GM23338 (cell line): ENCODE measurements around the gene SLC28A1. TPM values are rescaled to one million over a fixed set of nuclear protein-coding genes. Genes with fewer than 3 reads are reported as not detected.

ENCODE experiments used
- EZH2 ChIP-seq: fragments of 200-600 bp; sonication (generic); IDR thresholded peaks from one replicate; pipeline ENCODE4 v1.8.0; 2017; ENCODE audit warnings: antibody characterized with exemption, mild to moderate bottlenecking, low read depth; ENCODE audit not compliant: unreplicated experiment
- EZH2phosphoT487 ChIP-seq: fragments of 200-600 bp; sonication (generic); IDR thresholded peaks from one replicate; pipeline ENCODE4 v1.8.1; 2018; ENCODE audit warnings: antibody characterized with exemption; ENCODE audit not compliant: unreplicated experiment
- POLR2AphosphoS5 ChIP-seq: IDR thresholded peaks from 2 replicates; pipeline ENCODE4 v1.6.1; 2016; ENCODE audit warnings: antibody characterized with exemption, low read depth
- STAT1 ChIP-seq: IDR thresholded peaks from one replicate; pipeline ENCODE4 v1.6.1; 2016; ENCODE audit warnings: antibody characterized with exemption; ENCODE audit not compliant: unreplicated experiment
- ZNF331 ChIP-seq: fragments of 250-450 bp; sonication (Bioruptor Pico); IDR thresholded peaks from 2 replicates; pipeline ENCODE4 v1.5.0; 2020; ENCODE audit warnings: low read depth, mild to moderate bottlenecking, moderate library complexity
- ZNF462 ChIP-seq: fragments of 250-450 bp; sonication (Bioruptor Pico); IDR thresholded peaks from 2 replicates; pipeline ENCODE4 v1.5.0; 2020; ENCODE audit warnings: mild to moderate bottlenecking, moderate library complexity
- polyA plus RNA-seq: library from polyadenylated mRNA; unstranded; fragments of >200 nt; fragmentation: Nextera tagmentation; extraction: Ambion mirVana; gene quantifications from 2 replicates; pipeline ENCODE4 v1.2.1, GENCODE V29; 2016
- total RNA-seq: library from RNA; depleted of rRNA; stranded (reverse); fragments of >200 nt; shearing (Covaris generic); gene quantifications from 2 replicates; pipeline ENCODE4 v1.2.3, GENCODE V29; 2014
- TF ChIP-seq, protein P1 (sequence below), 2 experiments: fragments of 200-600 bp in 1 of 2; sonication (generic) in 1 of 2; conservative IDR thresholded peaks; 2 replicates each; pipeline versions ENCODE4 v1.5.1 to v1.6.1; 2016 to 2017; ENCODE audit warnings: antibody characterized with exemption in 2 of 2, low read depth in 2 of 2, mild to moderate bottlenecking in 2 of 2, moderate library complexity in 1 of 2

The SLC28A1 gene
- total and polyA plus RNA-seq, 2 experiments from 2014 or later = not detected

- TF ChIP-seq, protein P1, sequence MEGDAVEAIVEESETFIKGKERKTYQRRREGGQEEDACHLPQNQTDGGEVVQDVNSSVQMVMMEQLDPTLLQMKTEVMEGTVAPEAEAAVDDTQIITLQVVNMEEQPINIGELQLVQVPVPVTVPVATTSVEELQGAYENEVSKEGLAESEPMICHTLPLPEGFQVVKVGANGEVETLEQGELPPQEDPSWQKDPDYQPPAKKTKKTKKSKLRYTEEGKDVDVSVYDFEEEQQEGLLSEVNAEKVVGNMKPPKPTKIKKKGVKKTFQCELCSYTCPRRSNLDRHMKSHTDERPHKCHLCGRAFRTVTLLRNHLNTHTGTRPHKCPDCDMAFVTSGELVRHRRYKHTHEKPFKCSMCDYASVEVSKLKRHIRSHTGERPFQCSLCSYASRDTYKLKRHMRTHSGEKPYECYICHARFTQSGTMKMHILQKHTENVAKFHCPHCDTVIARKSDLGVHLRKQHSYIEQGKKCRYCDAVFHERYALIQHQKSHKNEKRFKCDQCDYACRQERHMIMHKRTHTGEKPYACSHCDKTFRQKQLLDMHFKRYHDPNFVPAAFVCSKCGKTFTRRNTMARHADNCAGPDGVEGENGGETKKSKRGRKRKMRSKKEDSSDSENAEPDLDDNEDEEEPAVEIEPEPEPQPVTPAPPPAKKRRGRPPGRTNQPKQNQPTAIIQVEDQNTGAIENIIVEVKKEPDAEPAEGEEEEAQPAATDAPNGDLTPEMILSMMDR (conservative IDR thresholded peaks at IDR 0.05; ENCODE audit: low read depth in 2 of 2) = no peak
- TF ChIP-seq POLR2AphosphoS5 (no peak), EZH2 (no peak), STAT1 (no peak), ZNF462 (CRISPR knock-in tag) (no peak), EZH2phosphoT487 (no peak), ZNF331 (no peak)
These were observed 20.8 kb downstream of the SLC28A1 start (continued) for GRCh38 chr15:84905016-84905916.
